Measurements from ENCODE around the gene RNF166.

Gene RNF166

DNA sequence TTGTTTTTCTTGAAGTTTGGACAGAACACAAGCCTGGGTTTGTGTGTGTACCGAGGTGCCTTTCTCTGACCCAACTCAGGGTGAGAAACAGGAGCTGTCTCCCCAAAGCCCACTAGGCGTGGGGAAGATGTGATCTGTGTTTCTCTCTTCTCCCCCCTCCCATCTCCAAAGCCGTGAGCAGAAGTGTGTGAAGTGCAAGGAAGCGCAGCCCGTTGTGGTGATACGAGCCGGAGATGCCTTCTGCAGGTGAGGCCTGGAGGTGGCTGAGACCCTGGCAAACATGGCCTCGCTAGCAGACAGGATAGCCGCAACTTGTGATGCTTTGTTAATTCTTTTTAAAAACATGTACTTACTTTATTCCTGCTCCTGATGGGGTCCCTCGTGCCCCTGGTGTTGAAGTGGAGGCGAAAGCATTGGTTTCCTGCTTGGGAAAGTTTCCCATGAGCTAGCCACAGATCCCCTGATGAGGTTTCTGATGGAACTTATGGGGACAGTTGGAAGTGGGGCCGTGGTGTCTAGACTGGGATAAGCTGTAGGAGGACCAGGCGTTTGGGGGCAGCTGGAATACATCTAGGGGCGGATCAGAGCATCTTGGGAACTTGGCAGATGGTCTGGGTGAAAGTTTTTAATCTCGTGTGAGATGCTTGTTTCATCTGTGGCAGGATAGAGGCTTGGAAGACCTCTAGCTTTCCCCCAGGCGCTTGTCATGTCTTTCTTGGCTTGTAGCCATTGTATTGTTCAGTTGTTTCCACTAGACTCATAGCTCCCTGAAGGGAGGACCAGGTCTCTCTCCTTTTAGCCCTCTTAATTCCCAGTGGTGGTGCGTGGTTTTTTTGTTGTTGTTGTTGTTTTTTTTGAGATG lies 988 bp upstream of the RNF166 start:
- DNase-seq (ENCODE audit: low spot score) = no peak

DNA sequence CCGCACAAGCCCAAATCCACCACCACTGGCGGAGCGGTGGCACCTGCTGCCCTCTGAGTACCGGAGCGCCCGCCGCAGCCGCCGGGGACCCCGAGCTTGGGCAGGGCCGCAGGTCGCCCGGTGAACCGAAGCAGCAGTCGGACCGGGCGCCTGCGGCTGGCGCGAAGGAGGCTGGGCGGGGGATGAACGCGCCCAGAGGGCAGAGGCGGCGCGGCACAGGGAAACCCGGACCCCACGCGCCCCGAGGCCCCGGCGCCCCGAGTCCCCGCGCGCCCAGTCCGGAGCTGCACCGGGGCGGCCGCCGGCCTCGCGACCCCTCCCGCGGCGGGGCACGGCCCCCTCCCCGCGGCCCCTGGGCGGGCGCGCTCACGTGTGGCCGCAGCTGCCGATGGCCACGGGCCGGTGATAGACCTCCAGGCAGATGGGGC lies 393 bp downstream of the RNF166 start:
- no peak for DNase-seq (ENCODE audit: low spot score)

DNA sequence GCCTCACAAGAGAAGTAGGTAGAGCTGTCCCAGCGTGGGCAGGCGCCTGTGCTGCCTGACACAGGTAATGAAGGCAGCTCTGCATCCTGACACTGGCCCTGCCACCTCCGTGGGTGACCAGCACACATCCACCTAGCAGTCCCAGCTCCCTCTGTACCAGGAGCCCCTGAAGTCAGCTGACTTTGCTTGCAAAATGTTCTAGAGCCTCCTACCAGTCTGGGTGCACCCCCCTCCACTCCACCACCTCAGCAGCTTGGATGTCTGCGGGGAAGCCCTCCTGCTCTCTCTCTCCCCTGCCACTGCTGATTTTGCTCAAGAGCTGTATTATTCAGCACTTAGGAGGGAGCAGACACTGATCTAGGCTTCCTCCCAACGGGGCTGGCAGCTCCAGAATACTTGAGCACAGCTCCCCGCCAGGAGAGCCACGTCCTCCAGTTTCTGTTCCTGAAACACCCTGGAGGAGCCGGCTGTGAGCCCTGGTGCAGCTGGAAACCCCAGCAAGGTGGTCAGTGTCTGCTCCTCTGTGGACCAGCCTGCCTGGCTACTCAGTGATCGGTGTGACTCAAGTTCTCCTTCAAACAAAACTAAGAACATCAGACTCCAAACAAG lies 1.0 kb downstream of the RNF166 start:
- DNase-seq (ENCODE audit: low spot score) = no peak

DNA sequence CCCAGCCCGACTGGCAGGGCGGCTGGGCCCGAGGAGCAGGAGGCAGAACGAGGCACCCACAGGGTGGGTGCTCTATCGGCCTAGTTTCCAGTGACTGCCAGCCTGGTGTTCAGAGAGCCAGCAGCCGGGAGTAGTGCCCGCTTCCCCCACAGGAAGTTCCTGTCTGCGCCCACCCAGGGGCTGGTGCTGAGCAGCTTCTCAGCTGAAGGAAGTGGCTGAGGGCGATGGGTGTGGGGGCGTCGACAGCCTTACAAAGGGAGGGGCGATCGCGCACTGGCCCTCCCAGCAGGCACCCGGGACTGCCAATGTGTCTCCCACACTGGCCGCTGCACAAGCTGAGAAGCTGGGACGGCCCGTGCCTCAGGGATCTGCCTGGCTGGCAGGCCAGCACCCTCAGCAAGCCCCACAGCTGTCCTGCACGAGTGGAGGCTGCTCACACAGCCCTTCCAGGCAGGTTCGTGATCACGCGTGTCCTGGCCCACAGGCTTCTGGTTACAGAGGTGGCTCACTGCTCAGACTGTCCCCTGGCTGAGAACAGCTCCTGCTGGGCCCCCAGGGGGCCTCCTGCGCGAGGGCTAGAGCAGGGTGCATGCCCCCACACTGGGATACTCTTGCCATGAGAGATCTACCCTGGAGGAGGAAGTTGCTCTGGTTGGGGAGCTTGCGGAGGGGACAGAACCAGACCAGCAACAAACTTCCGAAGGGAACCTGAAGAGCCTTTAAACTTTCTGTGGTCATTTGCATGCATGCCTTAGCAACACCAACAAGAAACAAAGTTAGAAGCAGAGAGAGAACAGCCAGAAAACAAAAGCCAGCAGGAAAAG lies 2.5 kb downstream of the RNF166 start:
- no peak for DNase-seq (ENCODE audit: low spot score)

DNA sequence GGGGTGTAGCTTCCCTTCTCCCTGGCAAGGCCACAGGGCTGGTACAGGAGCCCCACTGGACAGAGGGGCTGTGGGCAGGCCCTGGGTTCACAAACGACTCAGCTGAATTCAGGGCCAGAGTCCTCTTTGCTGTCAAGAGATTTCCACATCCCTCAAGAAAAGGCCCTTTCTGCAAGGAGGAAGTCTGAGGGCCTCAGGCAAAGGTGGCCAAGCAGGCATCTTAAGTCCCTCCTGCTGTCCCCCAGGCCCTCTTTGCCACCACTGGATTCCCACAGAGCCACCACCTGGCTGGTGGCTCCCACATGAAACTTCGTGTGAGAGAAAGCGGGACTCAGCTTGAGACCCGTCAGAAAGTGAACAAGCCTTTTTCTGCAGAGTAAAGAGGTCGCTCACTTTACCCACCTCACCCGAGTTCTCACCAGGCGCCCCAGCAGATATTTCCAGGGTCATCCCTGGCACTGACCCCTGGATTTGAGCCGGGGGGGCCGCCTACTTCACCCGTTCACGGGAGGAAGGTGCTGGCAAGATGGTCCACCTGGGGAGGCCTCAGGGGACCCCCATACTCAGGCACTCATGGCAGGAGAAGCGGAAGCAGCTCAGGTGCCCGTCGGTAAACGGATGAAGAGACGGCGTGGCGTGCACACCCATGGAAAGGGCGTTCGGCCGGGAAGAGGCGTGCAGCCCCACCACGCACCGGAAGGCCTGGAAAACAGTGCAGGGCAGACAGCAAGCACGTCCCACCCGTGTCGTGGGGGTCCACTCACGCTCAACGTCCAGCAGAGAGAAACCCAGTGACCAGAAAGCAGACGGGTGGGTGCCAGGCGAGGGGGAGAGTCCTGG lies 3.6 kb downstream of the RNF166 start:
- DNase-seq (ENCODE audit: low spot score) = no peak

DNA sequence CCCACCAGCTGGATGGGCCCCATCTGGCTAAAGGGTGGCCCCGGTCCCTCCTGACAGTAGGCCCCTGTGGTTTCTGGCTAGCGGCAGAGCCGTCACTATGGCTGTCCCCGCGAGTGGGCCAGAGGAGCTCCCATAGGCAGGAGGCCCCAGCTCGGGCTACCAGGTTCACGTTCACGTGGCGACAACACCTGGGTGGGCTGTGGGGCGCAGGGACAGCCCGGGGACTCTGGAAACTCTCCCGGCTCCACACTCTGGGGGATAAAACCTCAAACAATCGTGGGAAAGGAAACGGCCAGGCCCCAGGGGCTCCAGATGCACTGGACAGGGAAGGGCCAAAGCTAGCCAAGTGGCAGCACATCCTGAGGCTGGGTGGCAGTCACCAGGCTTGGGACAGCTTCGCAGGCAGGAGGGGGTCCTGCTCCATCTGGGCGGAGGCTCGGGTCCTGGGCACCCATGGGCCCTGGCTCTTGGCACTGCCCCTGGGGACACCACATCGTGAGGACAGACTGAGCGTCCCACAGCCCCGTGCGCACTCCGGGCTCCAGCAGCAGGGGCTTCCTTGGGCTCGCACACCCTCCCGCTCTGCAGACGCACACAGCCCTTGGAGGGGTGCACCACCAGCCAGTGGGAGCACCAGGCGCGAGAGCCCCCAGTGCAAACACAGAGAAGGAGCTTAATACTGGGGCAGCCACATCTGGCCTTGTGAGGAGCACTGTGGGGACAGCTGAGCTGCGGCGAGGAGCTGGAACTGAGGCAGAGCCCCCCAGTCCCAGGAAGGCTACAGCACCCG lies 4.4 kb downstream of the RNF166 start:
- DNase-seq (ENCODE audit: low spot score) = no peak

DNA sequence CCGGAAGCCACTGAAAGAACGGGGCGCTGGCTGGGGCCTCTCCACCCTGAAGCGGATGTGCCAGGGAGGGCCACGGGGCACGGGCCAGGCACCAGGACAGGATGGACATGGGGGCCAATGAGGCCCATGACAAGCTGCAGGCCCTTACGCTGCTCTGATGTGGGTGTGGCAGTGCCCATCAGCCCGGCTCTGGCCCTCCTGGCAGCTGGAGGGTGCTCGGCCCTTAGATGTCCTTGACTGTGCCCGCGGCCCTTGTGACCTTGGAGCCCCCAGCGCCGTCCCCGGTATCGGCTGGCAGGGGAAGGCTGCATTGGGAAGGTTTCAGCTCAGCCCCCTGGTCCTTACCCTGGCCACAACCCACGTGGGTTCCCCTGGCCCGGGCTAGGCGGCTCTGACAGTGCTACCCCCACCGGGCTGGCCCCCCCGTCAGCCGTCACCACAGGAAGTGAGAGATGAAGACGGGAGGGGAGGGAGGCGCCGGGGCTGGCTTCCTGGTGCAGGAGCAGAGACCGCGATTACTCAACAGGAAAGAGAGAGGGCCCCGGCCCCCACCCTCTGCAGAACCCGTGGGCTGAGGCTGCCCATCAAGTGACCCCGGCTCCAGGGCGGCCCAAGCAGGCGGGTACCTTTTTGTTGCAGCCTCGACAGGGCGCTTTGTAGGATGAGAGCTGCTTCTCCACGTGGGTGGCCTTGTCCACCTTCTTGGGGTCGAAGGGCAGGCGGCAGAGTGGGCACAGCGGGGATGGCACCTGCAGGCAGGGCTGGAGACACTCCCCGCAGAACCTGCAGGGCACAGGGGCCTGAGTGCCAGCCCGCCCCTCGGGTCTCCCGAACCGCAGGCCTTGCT lies 5.3 kb downstream of the RNF166 start:
- DNase-seq (ENCODE audit: low spot score) = no peak

DNA sequence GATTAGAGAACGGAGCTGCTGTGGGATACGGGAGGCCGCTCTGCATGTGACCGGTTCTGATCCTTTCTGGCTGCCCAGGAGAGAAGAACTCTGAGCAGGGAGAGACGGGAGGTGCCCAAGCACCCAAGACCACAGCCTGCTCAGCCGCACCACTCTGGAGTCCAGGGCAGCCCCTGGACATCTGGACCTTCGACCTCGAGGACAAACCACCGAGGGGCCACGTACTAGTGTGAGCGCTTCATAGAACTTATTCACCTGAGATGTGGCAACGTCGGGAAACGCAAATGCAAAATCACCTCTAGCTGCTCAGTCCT lies 5.9 kb downstream of the RNF166 start:
- DNase-seq (ENCODE audit: low spot score) = no peak

DNA sequence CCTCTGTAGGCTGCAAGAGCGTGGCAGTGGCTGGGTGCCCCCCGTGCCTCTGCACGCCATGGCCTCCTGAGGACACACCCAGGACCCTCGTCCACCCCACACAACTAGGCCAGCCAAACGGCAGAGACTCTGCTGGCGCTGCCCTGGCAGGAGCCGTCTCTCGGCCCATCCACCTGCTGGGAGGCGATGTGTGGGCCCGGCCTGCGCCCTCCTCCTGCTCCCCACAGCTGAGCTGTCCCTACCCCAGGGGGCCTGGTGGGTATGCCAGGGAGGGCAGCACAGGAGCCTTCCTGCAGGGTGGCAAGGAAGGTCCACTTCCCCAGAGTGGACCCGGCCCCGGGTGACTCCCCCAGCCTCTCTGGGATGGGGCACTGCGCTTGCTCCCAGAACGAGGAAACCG lies 7.0 kb downstream of the RNF166 start:
- DNase-seq (ENCODE audit: low spot score) = no peak

DNA sequence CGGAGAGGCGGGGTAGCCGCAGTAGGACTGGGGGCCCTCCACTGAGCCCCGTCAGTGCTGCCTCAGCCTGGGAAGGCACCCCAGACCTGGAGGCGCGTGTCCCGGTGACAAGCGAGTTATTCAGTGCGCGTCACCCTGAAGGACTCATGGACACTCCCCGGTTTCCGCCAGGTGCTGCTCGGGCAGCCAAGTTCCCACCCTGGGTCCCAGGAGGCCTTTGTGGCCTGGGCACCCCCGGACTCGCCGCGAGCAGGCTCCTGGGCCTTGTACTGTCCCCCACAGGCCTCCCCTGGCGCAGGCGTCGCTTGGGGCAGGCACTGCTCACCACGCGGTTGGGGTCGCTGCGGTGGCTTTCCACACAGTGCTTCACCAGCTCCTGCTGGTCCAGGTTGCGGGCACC lies 7.6 kb downstream of the RNF166 start:
- DNase-seq (ENCODE audit: low spot score) = no peak

DNA sequence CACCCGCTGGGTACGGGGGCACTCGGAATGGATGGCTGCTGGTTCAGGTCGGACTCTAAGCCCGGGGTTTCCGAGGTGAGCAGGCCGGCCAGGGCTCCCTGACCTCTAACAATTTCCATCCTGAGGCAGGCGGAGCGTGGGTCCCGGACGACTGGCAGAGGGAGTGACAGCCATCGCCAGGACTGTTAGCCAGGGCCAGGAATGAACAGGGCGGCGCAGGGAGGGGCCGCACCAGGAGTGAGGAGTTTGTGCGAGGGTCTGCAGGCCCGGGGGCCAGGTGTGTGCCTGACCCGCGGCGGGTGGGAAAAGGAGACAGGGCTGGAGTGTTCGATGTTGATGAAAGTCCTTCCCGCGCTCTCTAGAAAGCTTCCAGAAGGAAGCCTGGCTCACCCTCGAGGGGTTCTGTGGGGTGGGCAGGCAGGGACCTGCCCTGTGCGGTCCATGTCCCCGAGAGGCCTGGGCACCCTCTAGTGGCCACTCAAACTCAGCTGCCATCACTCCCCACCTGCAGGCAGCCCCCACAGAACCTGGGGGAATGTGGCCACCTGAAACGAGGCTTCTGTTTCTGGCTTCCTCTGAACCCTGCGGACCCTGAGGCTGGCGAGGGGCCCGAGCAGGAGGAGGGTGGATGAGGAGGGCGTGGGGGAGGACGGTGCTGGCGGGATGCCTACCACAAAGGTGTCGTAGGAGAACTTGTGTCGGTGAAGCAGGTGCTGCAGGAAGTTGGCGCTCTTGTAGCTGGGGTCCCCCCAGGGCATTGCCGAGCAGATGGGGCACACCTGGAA lies 8.2 kb downstream of the RNF166 start:
- DNase-seq (ENCODE audit: low spot score) = no peak

DNA sequence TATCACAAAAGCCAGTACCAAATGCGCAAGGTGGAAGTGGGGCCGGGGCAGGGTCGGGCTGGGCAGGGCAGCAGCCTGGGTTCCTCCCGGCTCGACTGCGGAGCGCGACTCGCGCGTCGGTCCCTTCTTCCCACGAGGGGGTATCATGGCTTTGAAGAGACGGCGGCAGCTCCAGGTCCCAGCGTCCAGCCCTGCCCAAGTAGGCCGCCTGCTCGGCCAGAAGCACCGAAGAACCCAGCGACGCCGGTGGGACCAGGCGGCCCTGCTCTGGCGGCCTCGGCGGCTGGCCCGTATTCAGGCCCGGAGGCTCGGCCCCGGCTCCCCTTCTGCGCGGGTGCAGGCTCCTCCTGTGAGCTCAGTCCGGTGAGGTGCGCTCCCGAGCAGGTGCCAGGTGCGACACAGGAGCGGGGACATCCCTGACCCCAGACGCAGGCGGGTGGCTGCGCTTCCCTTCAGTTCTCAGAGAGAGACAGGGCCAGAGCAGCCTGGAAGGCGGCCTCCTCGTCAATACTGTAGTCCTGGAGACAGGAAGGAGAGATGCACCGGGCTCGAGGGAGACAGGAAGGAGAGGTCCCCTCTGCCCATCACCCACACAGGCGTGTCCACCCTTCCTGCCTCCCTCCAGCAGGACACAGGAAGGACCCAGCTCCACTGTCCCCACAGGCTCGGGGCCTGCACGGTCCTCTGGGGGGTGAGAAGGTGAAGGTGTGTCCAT lies 8.9 kb downstream of the RNF166 start:
- no peak for DNase-seq (ENCODE audit: low spot score)

DNA sequence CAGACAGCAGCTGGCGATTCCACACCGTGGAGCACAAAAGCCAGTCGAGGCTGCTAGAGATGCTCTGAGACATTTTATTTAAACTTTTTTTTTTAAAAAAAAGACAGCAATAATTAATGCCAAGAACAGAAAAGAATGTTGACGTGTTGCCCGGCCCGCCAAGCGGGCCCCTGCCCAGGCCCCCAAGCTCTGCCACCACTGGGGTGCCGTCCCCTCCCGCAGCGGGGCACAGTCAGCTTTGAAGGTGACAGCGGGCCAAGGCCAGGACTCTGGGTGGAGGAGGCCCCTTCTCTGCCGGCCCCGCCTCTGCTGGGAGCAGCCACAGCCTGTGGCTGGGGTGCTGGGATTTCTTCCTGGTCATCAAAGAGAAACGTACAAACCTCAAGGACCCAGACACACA lies 9.8 kb downstream of the RNF166 start:
- DNase-seq (ENCODE audit: low spot score) = no peak

DNA sequence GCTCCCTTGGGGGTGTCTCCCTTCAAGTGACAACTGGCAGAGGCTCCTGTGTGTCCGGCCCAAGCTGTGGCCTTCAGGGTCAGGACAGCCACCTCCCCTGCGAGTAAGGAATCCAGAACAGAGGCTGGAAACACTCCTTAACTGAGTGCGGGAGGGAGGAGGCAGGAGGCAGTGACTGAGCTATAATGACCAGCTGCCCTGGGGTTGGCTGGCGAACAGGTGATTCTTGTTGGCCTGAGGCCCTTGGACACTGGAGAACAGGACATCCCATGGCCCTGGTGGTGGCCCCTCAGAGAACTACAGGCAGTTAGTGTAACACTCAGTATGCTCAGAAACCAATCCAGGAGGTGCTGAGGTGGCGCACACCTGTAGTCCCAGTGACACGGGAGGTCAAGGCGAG lies 10.5 kb downstream of the RNF166 start:
- no peak for DNase-seq (ENCODE audit: low spot score)

DNA sequence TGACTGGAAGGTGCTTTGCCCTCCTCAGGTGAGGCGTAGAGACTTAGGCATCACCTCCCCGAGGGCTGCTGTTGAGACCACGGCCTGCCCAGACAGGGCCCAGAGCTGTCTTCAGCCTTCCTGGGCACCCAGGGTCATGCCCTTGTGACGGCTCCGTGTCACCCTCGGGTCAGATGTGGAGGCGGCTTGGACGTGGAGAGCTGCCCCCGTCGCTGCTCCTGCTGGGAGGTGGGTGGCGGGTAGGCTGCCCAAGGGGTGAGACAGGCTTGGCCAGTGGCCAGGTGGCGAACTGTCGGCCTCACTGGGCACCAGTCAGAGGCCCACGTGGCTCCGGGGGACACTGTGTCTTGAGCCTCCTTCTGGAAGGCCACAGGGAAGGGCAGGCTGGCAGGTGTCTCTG lies 11.0 kb downstream of the RNF166 start:
- no peak for DNase-seq (ENCODE audit: low spot score)

DNA sequence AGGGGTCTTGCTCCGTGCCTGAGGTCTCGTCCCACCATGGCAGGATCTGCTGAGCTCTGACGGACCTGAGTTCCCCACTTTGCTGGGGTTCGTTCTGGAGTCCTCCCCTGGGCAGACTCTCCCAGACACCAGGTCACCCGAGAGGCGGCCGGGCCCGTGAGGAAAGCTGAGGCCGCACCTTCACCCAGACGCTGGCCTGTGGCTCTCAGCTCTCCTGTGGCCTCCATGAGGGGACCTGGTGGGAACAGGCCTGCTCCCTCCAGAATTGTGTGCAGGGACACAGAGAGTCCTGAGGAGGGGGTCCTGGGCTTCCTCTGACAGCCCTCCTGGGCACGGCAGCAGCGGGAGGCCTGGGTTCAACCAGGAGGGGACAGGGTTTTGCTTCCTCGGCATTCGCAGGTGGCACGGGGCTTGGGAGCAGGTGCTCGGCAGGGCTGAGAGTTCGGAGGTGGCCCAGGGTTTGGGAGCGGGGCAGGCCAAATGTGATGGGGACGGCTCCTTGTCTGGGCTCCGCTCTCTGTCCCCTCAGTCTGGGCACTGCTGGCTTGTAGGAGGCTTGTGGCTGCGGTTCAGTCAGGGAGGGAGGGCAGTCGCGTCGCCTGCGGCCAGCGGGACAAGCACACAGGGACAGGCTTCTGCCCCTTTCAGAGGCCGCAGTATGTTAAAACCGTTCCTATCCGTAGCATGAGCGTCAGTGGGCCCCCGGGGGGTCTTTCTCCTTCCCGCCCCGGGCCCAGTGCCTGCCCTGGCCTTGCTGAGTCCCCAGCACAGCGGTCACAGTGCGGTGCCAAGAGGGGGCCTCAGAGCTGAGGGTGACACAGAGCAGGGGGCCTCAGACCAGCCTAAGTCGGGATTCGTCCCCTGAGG lies 11.8 kb downstream of the RNF166 start:
- no peak for DNase-seq (ENCODE audit: low spot score)

DNA sequence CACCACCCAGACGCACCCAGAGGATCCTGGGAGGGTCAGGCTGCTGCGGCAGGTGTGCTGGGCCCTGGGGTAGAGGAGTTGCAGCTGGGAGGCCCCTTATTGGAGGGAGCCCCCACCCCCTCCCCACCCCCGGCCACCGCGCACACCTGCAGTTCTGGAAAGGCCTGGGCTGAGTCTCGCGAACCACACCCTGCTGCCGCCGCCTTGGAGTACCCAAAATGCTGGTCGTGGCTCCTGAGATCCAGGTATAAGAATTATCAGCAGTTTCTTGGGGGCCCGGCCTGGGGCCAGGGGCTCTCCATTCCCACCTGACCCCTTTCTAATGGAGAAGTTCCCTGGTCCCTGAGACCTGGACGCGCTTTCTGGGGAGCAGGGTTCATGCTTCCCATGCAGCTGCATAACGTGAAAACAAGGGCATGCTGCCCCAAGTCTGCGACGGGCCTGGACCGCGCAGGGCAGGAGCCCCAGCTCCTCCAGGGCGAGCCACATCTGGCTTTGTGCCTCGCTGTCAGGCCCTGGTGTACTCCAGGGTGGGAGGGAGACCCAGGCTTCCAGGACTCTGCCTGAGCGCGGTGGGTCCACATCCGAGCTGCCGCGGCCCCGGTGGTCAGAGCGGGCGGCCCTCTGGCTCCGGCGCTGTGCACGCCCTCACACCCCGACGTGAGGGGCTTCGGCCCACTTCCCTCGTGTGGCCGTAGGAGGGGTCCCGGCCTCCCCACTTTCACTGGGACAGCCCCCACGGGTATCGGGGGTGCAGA lies 12.6 kb downstream of the RNF166 start:
- DNase-seq (ENCODE audit: low spot score) = no peak
